D721Med (cell line): ENCODE results near the gene CCND1.
"Not testable (repeated sequence)": the region's sequence is repeated elsewhere in the genome, so short reads cannot be mapped to it uniquely, and the experiment has no call there.

Source experiments
- DNase-seq: peaks from one replicate; pipeline ENCODE4 v3.0.0; 2011; ENCODE audit warnings: low spot score; ENCODE audit not compliant: insufficient read length
- FAIRE-seq: peaks from 2 replicates; lab custom pipeline; 2011; peaks lifted over from hg19 to GRCh38; lab: Jason Lieb, UNC
- CTCF ChIP-seq: IDR thresholded peaks from 2 replicates; pipeline ENCODE4 v1.5.1; 2012; ENCODE audit warnings: mild to moderate bottlenecking, control low read depth; ENCODE audit not compliant: insufficient read depth; ENCODE audit errors: missing control alignments

The CCND1 gene

DNA sequence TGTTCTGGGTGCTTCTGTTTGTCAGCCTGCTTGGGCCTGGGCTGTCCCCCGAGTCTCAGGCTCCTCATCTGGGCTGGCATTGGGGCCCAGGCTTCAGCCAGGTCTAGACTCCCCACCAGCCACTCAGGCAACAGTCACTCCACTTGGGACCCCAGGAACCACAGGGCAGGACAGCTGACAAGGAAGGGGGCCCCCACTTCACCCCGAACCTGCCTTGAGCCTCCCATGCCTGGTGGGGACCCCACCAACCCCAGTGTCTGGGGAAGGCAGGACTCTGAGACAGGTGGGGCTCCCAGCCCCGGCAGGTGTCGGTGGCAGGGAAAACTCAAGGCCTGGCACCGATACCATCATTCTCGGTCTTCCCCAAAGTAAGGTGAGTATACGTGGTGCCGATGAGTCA is 45.9 kb downstream of the CCND1 start:
- DNase-seq (no peak), FAIRE-seq (no peak)
- no peak for TF ChIP-seq CTCF

- not testable (repeated sequence) for FAIRE-seq, DNase-seq
Measured at GRCh38 chr11:69687969-69688771, 47.2 kb downstream of the CCND1 start.

- DNase-seq = no peak
- no peak for TF ChIP-seq CTCF
- no peak for FAIRE-seq
Measured at GRCh38 chr11:69689484-69690319, 48.7 kb downstream of the CCND1 start.

DNA sequence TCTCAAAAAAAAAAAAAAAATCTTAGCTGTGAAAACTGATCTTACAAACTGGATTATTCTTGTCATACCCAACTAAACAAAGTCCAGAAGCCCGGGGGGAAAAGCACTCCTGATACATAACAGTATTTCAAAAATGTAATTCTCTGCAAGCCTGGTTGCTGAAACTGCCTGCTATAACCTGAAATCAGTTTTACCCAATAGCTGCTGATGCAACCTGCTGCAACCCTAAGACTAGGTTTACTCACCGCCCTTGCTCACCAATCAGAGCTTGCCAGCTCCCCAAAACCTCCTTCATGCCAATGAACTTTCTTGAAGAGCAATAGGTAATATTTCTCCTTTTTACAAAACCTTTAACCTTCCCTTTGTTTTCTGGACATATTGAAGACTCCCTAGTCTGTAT is 50.5 kb downstream of the CCND1 start:
- TF ChIP-seq CTCF = no peak
- DNase-seq (no peak), FAIRE-seq (no peak)

DNA sequence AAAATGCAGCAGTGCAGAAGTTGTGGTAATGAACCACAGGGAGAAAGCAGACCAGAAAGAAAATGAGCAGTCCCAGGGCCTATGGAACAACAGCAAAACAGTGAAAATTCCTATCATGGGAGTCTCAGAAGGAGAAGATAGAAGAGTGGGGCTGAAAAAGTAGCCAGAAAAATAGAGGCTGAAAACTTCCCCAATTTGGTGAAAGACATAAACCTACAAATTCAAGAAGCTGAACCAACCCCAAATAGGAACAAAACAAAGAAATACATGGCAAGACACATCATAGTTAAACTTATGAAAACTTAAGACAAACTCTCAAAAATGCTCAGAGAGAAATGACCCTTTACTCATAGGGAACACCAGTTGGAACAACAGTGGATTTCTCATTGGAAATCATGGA is 51.5 kb downstream of the CCND1 start:
- FAIRE-seq (no peak), DNase-seq (no peak)
- TF ChIP-seq CTCF = no peak

DNA sequence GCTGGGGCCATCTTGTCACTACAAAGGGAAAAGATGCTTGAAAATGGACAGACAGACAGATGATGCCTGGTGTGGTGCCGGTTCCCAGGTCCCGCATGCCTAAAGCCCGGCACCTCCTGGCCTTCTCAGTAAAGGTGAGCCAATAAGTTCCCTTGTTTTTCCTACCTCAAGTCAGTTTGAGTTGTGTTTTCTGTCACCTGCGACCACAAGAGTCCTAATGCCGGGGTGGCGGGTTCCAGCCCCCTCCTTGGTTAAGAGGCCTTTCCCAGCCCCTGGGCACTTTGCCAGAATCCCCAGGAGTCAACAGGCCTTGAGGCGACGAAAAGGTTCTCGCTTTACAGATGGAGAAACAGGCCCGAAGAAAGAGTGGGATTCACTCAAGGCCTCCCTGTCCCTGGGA is 53.8 kb downstream of the CCND1 start:
- no peak for TF ChIP-seq CTCF
- no peak for DNase-seq
- no peak for FAIRE-seq

DNA sequence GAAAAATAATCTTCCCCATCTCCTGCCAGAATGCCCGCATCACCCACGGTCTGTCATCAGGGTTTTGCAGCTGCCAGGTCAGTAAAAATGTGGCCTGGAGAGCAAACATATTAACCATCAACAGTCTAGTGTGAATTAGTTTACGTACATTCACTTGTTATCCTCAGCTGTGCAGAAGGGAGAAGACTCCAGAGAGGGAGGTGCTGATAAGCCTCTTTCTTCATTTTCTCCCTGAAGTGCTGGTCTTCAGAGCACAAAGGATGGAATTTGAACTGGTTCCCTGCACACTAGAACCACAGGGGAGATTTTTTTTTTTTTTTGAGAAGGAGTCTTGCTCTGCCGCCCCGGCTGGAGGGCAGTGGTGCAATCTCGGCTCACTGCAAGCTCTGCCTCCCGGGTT is 54.6 kb downstream of the CCND1 start:
- DNase-seq = no peak
- FAIRE-seq = no peak
- no peak for TF ChIP-seq CTCF

DNA sequence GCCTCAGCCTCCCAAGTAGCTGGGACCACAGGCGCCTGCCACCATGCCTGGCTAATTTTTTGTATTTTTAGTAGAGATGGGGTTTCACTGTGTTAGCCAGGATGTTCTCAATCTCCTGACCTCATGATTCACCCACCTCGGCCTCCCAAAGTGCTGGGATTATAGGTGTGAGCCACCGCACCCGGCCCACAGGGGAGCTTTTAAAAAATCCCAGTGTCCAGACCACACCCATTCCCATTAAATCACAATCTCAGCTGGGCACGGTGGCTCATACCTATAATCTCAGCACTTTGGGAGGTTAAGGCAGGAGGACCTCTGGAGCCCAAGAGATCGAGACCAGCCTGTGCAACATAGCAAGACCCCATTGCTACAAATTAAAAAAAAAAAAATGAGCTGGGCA is 55.0 kb downstream of the CCND1 start:
- FAIRE-seq, DNase-seq: not testable (repeated sequence)
